Stomach (tissue), 4 donors: ENCODE measurements around the gene GOLGA6L7.
"Not testable (repeated sequence)": the region's sequence is repeated elsewhere in the genome, so short reads cannot be mapped to it uniquely, and the experiment has no call there.

Source experiments
- POLR2A ChIP-seq, 4 donors: fragments of 450-650 bp; IDR thresholded peaks; one replicate each; pipeline ENCODE4 v1.6.1; 2016; ENCODE audit warnings: antibody characterized with exemption in 4 of 4, control low read depth in 2 of 4, mild to moderate bottlenecking in 1 of 4, moderate library complexity in 1 of 4
- POLR2AphosphoS5 ChIP-seq, 3 donors: sonication (generic); formaldehyde crosslinking; IDR thresholded peaks; one replicate each; pipeline ENCODE4 v1.6.1; 2016; ENCODE audit warnings: antibody characterized with exemption in 3 of 3
- TF ChIP-seq, protein P1 (sequence below), 7 experiments: fragments of 450-650 bp in 4 of 7; fragments of 200-600 bp in 3 of 7; sonication (generic) in 3 of 7; IDR thresholded peaks; one replicate each; pipeline ENCODE4 v1.5.1; 2016 to 2019; ENCODE audit warnings: antibody characterized with exemption in 7 of 7, control low read depth in 2 of 7, mild to moderate bottlenecking in 1 of 7

DNA sequence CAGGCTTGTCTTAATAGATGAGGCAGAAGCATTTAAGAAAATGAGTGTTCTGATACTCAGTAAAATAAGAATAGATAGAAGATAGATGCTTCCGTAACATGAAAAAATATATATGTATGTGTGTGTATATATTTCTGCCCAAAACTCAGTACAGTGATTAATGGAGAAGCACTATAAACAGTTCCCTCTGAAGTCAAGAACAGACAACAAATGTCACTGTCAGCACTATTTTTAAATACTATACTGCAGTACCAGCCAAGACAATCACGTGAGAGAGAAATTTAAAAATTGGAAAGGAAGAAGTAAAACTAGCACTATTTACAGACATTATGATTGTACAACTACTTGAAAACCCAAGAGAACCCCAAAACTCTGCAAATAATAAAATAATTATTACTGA is 27.0 kb downstream of the GOLGA6L7 start:
- TF ChIP-seq, protein P1, sequence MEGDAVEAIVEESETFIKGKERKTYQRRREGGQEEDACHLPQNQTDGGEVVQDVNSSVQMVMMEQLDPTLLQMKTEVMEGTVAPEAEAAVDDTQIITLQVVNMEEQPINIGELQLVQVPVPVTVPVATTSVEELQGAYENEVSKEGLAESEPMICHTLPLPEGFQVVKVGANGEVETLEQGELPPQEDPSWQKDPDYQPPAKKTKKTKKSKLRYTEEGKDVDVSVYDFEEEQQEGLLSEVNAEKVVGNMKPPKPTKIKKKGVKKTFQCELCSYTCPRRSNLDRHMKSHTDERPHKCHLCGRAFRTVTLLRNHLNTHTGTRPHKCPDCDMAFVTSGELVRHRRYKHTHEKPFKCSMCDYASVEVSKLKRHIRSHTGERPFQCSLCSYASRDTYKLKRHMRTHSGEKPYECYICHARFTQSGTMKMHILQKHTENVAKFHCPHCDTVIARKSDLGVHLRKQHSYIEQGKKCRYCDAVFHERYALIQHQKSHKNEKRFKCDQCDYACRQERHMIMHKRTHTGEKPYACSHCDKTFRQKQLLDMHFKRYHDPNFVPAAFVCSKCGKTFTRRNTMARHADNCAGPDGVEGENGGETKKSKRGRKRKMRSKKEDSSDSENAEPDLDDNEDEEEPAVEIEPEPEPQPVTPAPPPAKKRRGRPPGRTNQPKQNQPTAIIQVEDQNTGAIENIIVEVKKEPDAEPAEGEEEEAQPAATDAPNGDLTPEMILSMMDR (IDR thresholded peaks at IDR 0.05) = not testable (repeated sequence)
- not testable (repeated sequence) for TF ChIP-seq POLR2A, POLR2AphosphoS5 (IDR thresholded peaks at IDR 0.05)
